Neuronal stem cell (in vitro differentiated cells): ENCODE results near the gene USP15.
"Not testable (repeated sequence)": the region's sequence is repeated elsewhere in the genome, so short reads cannot be mapped to it uniquely, and the experiment has no call there.

ENCODE experiments used
- DNase-seq: peaks from one replicate; pipeline ENCODE4 v3.0.0-alpha.2; 2013; ENCODE audit warnings: low spot score
- H2AFZ ChIP-seq: one replicate; pipeline ENCODE4 v1.6.1; 2013; ENCODE audit warnings: mild to moderate bottlenecking, low read length, inconsistent platforms
- H2AK5ac ChIP-seq: 2 replicates; pipeline ENCODE4 v1.6.1; 2013; ENCODE audit warnings: low read depth, mild to moderate bottlenecking, inconsistent platforms, low read length, moderate library complexity, mixed read lengths
- H2BK120ac ChIP-seq: 2 replicates; pipeline ENCODE4 v1.6.1; 2013; ENCODE audit warnings: low read depth, mild to moderate bottlenecking, inconsistent platforms, low read length, moderate library complexity, mixed read lengths
- H2BK12ac ChIP-seq: one replicate; pipeline ENCODE4 v1.6.1; 2013; ENCODE audit warnings: low read length, inconsistent platforms
- H2BK15ac ChIP-seq: 2 replicates; pipeline ENCODE4 v1.6.1; 2013; ENCODE audit warnings: mild to moderate bottlenecking, low read length, inconsistent platforms, mixed read lengths
- H2BK5ac ChIP-seq: one replicate; pipeline ENCODE4 v1.6.1; 2013; ENCODE audit warnings: inconsistent platforms, mild to moderate bottlenecking, low read length, moderate library complexity
- H3K14ac ChIP-seq: one replicate; pipeline ENCODE4 v1.6.1; 2013; ENCODE audit warnings: low read length, inconsistent platforms
- H3K18ac ChIP-seq: 2 replicates; pipeline ENCODE4 v1.6.1; 2013; ENCODE audit warnings: low read length, inconsistent platforms
- H3K23ac ChIP-seq: 2 replicates; pipeline ENCODE4 v1.6.1; 2013; ENCODE audit warnings: low read depth, mild to moderate bottlenecking, mixed read lengths, low read length, inconsistent platforms; ENCODE audit not compliant: poor library complexity
- H3K27ac ChIP-seq: replicated peaks from 3 replicates; pipeline ENCODE4 v1.5.1; 2013; ENCODE audit warnings: low read length, inconsistent platforms
- H3K27me3 ChIP-seq, 3 experiments: 2 replicates each; pipeline ENCODE4 v1.6.1; 2013; ENCODE audit warnings: low read length in 3 of 3, mild to moderate bottlenecking in 2 of 3, inconsistent platforms in 1 of 3, low read depth in 1 of 3, mixed read lengths in 1 of 3, moderate library complexity in 1 of 3; ENCODE audit not compliant: control insufficient read depth in 3 of 3, insufficient read depth in 3 of 3
- H3K36me3 ChIP-seq, 2 donors: replicated peaks in 1 of 2; 2 replicates each; pipeline ENCODE4 v1.6.1; 2013; ENCODE audit warnings: low read length in 2 of 2; ENCODE audit not compliant: control insufficient read depth in 2 of 2, insufficient read depth in 2 of 2
- H3K4ac ChIP-seq: 2 replicates; pipeline ENCODE4 v1.6.1; 2013; ENCODE audit warnings: inconsistent platforms, mild to moderate bottlenecking, low read length, moderate library complexity
- H3K4me1 ChIP-seq, 2 donors: 1 replicate in 1 of 2; 2 replicates in 1 of 2; pipeline ENCODE4 v1.6.1; 2013; ENCODE audit warnings: low read length in 2 of 2, low read depth in 1 of 2; ENCODE audit not compliant: control insufficient read depth in 2 of 2, insufficient read depth in 1 of 2
- H3K4me2 ChIP-seq: one replicate; pipeline ENCODE4 v1.6.1; 2013; ENCODE audit warnings: mild to moderate bottlenecking, low read length, inconsistent platforms; ENCODE audit not compliant: insufficient read depth, poor library complexity, severe bottlenecking
- H3K4me3 ChIP-seq, 2 donors: 2 replicates each; pipeline ENCODE4 v1.5.1; 2013; ENCODE audit warnings: low read length in 2 of 2, mild to moderate bottlenecking in 2 of 2, inconsistent platforms in 1 of 2, moderate library complexity in 1 of 2
- H3K79me1 ChIP-seq: one replicate; pipeline ENCODE4 v1.6.1; 2013; ENCODE audit warnings: low read depth, mild to moderate bottlenecking, inconsistent platforms, low read length, moderate library complexity
- H3K9ac ChIP-seq: one replicate; pipeline ENCODE4 v1.6.1; 2013; ENCODE audit warnings: mild to moderate bottlenecking, low read depth, low read length, inconsistent platforms; ENCODE audit not compliant: poor library complexity
- H3K9me3 ChIP-seq, 2 donors: replicated peaks in 1 of 2; 2 replicates each; pipeline versions ENCODE3 to v1.6.1; 2013; ENCODE audit warnings: low read length in 2 of 2, mild to moderate bottlenecking in 2 of 2, inconsistent platforms in 1 of 2, low read depth in 1 of 2, mixed read lengths in 1 of 2, moderate library complexity in 1 of 2; ENCODE audit not compliant: control insufficient read depth in 2 of 2, insufficient read depth in 1 of 2
- H4K8ac ChIP-seq: one replicate; pipeline ENCODE4 v1.6.1; 2013; ENCODE audit warnings: low read depth, mild to moderate bottlenecking, inconsistent platforms, low read length, moderate library complexity
- H4K91ac ChIP-seq: one replicate; pipeline ENCODE4 v1.6.1; 2013; ENCODE audit warnings: low read length, low read depth, mild to moderate bottlenecking, inconsistent platforms; ENCODE audit not compliant: poor library complexity
- WGBS, 2 donors: extraction: QIAGEN DNeasy Blood & Tissue Kit; methylation state at CpG; one replicate each; pipeline ENCODE4 v1.1.7; 2013; ENCODE audit warnings: missing lambda C conversion rate in 2 of 2, mixed read lengths in 1 of 2; ENCODE audit not compliant: insufficient read length in 2 of 2, insufficient replicate concordance in 1 of 2; ENCODE audit errors: extremely low coverage in 2 of 2; 5-methylcytosine and 5-hydroxymethylcytosine counted together

The USP15 gene

GRCh38 chr12:62446754-62447452, 186.7 kb downstream of the USP15 start:
- Histone ChIP-seq H3K23ac (no peak overlapping the region), H3K27me3 (peaks cover 0 to 8% (median 0%) of the 10 kb centered on the region in 3 experiments), H3K79me1 (no peaks in the 10 kb centered on the region), H3K4me1 (no peaks in the 10 kb centered on the region), H4K91ac (no peak overlapping the region), H3K14ac (no peak overlapping the region), H3K4me3 (no peak overlapping the region), H3K4ac (no peak overlapping the region), H3K36me3 (no peaks in the 10 kb centered on the region), H2AK5ac (no peak overlapping the region), H2AFZ (no peak overlapping the region), H3K4me2 (no peak overlapping the region), H4K8ac (no peak overlapping the region), H3K9ac (no peak overlapping the region), H3K27ac (no peak overlapping the region), H2BK5ac (no peak overlapping the region), H2BK12ac (no peak overlapping the region), H2BK15ac (no peak overlapping the region), H3K18ac (no peak overlapping the region), H2BK120ac (no peak overlapping the region), H3K9me3 (no peaks in the 10 kb centered on the region)
- no CpG with 5 or more reads among the region's 2 CpGs for WGBS, 2 donors
- no peak for DNase-seq

- H3K18ac ChIP-seq, result no peak overlapping the region
- H4K8ac ChIP-seq, result no peak overlapping the region
- no peaks in the 10 kb centered on the region for H3K4me1 ChIP-seq
- H2BK12ac ChIP-seq, result no peak overlapping the region
- H3K4me3 ChIP-seq, result no peak overlapping the region
- no CpG with 5 or more reads among the region's 3 CpGs for WGBS, 2 donors
- no peak overlapping the region for H2BK15ac ChIP-seq
- H3K4me2 ChIP-seq, result no peak overlapping the region
- no peak overlapping the region for H3K4ac ChIP-seq
- H2BK5ac ChIP-seq, result no peak overlapping the region
- H3K36me3 ChIP-seq, result no peaks in the 10 kb centered on the region
- DNase-seq, result no peak
- H3K23ac ChIP-seq, result no peak overlapping the region
- H3K27ac ChIP-seq, result no peak overlapping the region
- no peak overlapping the region for H2AK5ac ChIP-seq
- H2AFZ ChIP-seq, result no peak overlapping the region
- H3K79me1 ChIP-seq, result no peaks in the 10 kb centered on the region
- no peak overlapping the region for H3K14ac ChIP-seq
- H3K9me3 ChIP-seq, result no peaks in the 10 kb centered on the region
- peaks cover 0 to 12% (median 0%) of the 10 kb centered on the region in 3 experiments for H3K27me3 ChIP-seq
- H3K9ac ChIP-seq, result no peak overlapping the region
- no peak overlapping the region for H2BK120ac ChIP-seq
- H4K91ac ChIP-seq, result no peak overlapping the region
These were observed 188.2 kb downstream of the USP15 start for GRCh38 chr12:62448436-62448835.

DNA sequence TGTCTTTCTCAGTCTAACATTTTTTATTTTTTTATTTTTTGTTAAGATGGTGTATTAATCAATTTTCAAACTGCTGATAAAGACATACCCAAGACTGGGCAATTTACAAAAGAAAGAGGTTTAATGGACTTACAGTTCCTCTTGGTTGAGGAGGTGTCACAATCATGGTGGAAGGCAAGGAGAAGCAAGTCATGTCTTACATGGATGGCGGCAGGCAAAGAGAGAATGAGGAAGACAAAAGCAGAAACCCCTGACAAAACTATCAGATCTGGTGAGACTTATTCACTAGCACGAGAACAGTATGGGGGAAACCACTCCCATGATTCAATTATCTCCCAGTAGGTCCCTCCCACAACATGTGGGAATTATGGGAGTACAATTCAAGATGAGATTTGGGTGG, 195.2 kb downstream of the USP15 start:
- H3K4me2 ChIP-seq, H2AK5ac ChIP-seq, H2BK15ac ChIP-seq, H2BK12ac ChIP-seq, H3K36me3 ChIP-seq, H2BK5ac ChIP-seq, H4K8ac ChIP-seq, H3K4me1 ChIP-seq, H3K9ac ChIP-seq, H3K14ac ChIP-seq, H3K27ac ChIP-seq, H3K9me3 ChIP-seq, H3K18ac ChIP-seq, H3K4me3 ChIP-seq, H2AFZ ChIP-seq, H2BK120ac ChIP-seq, H3K4ac ChIP-seq, H3K79me1 ChIP-seq, H4K91ac ChIP-seq, DNase-seq, H3K23ac ChIP-seq: not testable (repeated sequence)
- H3K27me3 ChIP-seq, result peaks cover 0 to 12% (median 0%) of the 10 kb centered on the region in 3 experiments
- no CpG with 5 or more reads among the region's 2 CpGs for WGBS, 2 donors

DNA sequence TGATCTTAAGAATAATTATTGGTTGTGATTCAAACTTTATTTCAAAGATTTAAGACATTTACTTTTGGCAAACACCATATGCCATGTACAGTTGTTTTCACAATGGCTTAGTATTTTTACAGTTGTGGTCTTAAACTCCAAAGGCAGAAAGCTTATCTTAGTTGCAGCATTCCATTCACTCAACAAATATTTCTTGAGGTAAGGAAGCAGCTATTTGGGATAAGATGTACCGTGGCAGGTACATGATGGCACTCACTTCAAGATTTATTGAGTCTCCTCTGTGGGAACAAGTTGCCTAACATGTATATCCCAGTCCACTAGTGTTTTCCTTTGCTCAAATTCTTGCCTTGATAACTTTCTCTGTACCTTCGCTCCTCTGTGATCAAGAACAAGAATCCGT, 198.4 kb downstream of the USP15 start:
- no peak overlapping the region for H3K18ac ChIP-seq
- no peak overlapping the region for H3K27ac ChIP-seq
- H3K27me3 ChIP-seq, result no peaks in the 10 kb centered on the region
- no peak overlapping the region for H2AK5ac ChIP-seq
- H3K4me3 ChIP-seq, result no peak overlapping the region
- WGBS, 2 donors, result no CpG with 5 or more reads among the region's 3 CpGs
- no peaks in the 10 kb centered on the region for H3K36me3 ChIP-seq
- no peak overlapping the region for H3K9ac ChIP-seq
- no peak overlapping the region for H2BK5ac ChIP-seq
- no peak overlapping the region for H2BK15ac ChIP-seq
- H3K79me1 ChIP-seq, result no peaks in the 10 kb centered on the region
- no peak overlapping the region for H3K4me2 ChIP-seq
- H2BK12ac ChIP-seq, result no peak overlapping the region
- no peak for DNase-seq
- H3K23ac ChIP-seq, result no peak overlapping the region
- H3K4me1 ChIP-seq, result no peaks in the 10 kb centered on the region
- H2BK120ac ChIP-seq, result no peak overlapping the region
- H3K4ac ChIP-seq, result no peak overlapping the region
- H2AFZ ChIP-seq, result no peak overlapping the region
- no peak overlapping the region for H4K91ac ChIP-seq
- no peak overlapping the region for H3K14ac ChIP-seq
- peaks cover 0 to 4% of the 10 kb centered on the region in 2 donors for H3K9me3 ChIP-seq
- H4K8ac ChIP-seq, result no peak overlapping the region
